GM13976 (cell line): ENCODE results near the gene FFAR1.

ENCODE experiments used
- DNase-seq: peaks from one replicate; pipeline ENCODE4 v3.0.0; 2012; ENCODE audit warnings: low spot score
- CTCF ChIP-seq: IDR thresholded peaks from 2 replicates; pipeline ENCODE4 v1.5.1; 2012; ENCODE audit warnings: borderline replicate concordance, mild to moderate bottlenecking; ENCODE audit not compliant: insufficient read depth; ENCODE audit errors: extremely low read depth, missing control alignments, control extremely low read depth
- in situ Hi-C: fragments of 300-500 bp; cut with MboI; formaldehyde crosslinking; loops from one replicate; pipeline ENCODE4 v1.12.0; 2022; ENCODE audit warnings: low sequenced_read_pairs, mixed read lengths, inconsistent platforms; ENCODE audit not compliant: unreplicated experiment

Gene FFAR1

GRCh38 chr19:35320065-35320713 is 27.5 kb upstream of the FFAR1 start:
- in situ Hi-C loops: no loop called here
- no peak for DNase-seq

GRCh38 chr19:35321291-35321690 is 26.4 kb upstream of the FFAR1 start:
- in situ Hi-C loops: no loop called here
- no peak for DNase-seq
- no peak for TF ChIP-seq CTCF

More at GRCh38 chr19:35320065-35320713, 27.5 kb upstream of the FFAR1 start:
- no peak for TF ChIP-seq CTCF

- no peak for DNase-seq
- no peak for TF ChIP-seq CTCF
- in situ Hi-C loops: no loop called here
Observed at GRCh38 chr19:35322014-35322413, 25.7 kb upstream of the FFAR1 start.

- DNase-seq: no peak
- in situ Hi-C loops: no loop called here
- peak; percentile 32 for TF ChIP-seq CTCF
Observed at GRCh38 chr19:35327642-35328041, 20.1 kb upstream of the FFAR1 start.

GRCh38 chr19:35328851-35329285 is 18.8 kb upstream of the FFAR1 start, which contains the start of gene CD22:
Gene CD22, plus strand, starts transcription at chr19:35329187. Its CDS starts 2,854 bp downstream, at chr19:35332041.
- TF ChIP-seq CTCF: no peak
- peak; percentile 76 for DNase-seq
- in situ Hi-C loops: no loop called here

GRCh38 chr19:35329323-35329722 is 18.4 kb upstream of the FFAR1 start:
- DNase-seq: no peak
- TF ChIP-seq CTCF: no peak
- in situ Hi-C loops: no loop called here
